GM10248 (cell line): ENCODE data around the gene ANKRD13A.
A peak's percentile ranks its signal among the peaks of the same experiment; 100 is the strongest.

Source experiments
- CTCF ChIA-PET: fragments of 300-600 bp; sonication (Branson Sonifier 250); formaldehyde crosslinking; extraction: SDS; loops from one replicate; lab custom pipeline; 2021; ENCODE audit warnings: antibody characterized with exemption; lab: Yijun Ruan, JAX
- POLR2A ChIA-PET: fragments of 350-650 bp; sonication (Branson Sonifier 250); formaldehyde crosslinking; extraction: SDS; loops from one replicate; lab custom pipeline; 2020; ENCODE audit warnings: antibody characterized with exemption; lab: Yijun Ruan, JAX
- DNase-seq: peaks from one replicate; pipeline ENCODE4 v3.0.0; 2012; ENCODE audit errors: extremely low spot score
- TF ChIP-seq, protein P1 (sequence below): IDR thresholded peaks from 2 replicates; pipeline ENCODE4 v1.5.1; 2012; ENCODE audit warnings: mild to moderate bottlenecking, low read depth; ENCODE audit errors: extremely low read depth, missing control alignments, control extremely low read depth

ANKRD13A gene

DNA sequence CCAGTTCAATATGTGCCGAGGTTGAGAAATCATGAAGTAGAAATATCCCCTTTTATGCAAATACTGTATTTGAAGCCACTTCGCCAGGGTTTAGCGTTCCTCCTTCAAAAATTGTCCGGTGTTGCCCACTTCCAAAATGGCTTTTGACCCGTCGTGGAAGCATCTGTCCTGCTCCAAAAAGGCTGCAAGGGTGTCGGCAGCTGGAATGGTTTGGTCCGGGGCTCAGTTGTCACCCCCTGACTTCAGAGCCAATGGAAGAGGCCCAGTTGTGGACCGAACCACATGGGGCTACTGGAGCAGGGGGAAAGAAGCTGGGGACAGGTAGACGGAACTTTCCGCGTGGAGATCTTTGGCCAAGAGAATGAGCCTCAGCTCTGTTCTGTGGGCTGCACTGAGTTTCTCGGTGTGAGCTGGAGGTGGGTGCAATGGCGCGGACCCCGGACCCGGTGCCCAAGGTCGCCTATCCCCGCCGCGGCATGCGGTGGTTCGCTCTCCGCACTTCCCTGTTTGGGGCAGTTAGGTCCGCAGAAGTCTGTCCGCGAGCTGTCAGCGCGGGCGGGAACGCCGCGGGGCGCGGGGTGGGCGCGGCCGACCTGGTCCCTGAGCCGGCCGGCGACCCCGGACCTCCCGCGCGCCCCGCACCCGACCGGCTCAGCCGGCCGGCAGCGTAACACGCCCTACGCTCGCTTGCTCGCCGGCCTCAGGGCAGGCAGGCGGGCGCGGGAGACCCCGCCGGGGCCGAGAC, at the start of gene ANKRD13A:
Gene ANKRD13A, plus strand, starts transcription at position 527 of the 745 bp plus-strand sequence. CDS start 259 bp downstream, outside the sequence.
- DNase-seq = peak; percentile 87
- POLR2A ChIA-PET = no interaction called here
- CTCF ChIA-PET = interaction anchor here (1.3 to 1.6 kb wide), 2 partner anchors 12 to 603 kb away, joined by 3 to 6 read pairs; no protein-coding TSS in a partner anchor
- TF ChIP-seq, protein P1, sequence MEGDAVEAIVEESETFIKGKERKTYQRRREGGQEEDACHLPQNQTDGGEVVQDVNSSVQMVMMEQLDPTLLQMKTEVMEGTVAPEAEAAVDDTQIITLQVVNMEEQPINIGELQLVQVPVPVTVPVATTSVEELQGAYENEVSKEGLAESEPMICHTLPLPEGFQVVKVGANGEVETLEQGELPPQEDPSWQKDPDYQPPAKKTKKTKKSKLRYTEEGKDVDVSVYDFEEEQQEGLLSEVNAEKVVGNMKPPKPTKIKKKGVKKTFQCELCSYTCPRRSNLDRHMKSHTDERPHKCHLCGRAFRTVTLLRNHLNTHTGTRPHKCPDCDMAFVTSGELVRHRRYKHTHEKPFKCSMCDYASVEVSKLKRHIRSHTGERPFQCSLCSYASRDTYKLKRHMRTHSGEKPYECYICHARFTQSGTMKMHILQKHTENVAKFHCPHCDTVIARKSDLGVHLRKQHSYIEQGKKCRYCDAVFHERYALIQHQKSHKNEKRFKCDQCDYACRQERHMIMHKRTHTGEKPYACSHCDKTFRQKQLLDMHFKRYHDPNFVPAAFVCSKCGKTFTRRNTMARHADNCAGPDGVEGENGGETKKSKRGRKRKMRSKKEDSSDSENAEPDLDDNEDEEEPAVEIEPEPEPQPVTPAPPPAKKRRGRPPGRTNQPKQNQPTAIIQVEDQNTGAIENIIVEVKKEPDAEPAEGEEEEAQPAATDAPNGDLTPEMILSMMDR = no peak

DNA sequence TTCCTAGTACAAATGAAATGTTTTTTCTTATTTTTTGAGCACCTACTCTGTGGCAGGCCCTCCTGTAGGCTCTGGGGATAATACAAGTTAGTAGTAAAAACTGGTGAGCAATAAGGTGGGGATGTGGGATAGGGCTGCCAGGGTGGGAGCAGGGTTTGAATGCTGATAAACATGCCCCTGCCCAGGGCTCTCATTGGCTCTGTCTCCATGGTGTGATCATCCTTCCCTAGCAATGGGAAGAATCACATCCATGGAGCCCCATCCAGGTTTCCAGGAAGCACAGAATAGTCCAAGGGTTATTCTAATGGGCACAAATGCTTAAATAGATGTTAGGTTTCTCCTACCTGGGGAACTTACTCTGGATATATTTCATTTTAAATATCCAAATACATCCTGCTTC, 48.6 kb upstream of the ANKRD13A start:
- DNase-seq = no peak
- POLR2A ChIA-PET = no interaction called here
- TF ChIP-seq, protein P1 = no peak
- CTCF ChIA-PET = interaction anchor here (0.9 kb wide), 1 partner anchor 11 kb away, joined by 3 read pairs; no protein-coding TSS in a partner anchor

DNA sequence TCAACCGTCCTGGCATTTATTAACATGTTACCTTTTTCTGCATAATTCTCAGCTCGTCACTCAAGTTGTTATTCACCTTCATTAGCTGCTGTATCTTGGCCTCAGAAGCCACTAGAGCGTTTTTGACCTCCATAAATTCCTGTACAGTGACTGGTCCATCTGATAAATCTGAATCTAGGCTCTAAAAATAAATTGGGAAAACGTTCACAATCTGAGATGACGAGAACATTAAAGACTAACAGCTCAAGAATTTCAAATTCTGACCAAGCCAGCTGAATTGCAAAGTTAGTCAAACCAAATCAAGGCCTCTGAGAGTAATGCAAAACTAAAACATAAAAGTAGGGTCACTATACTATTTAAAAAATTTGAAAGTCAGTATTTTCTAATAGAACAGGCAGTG, 48.1 kb upstream of the ANKRD13A start:
- no peak for DNase-seq
- CTCF ChIA-PET = no interaction called here

DNA sequence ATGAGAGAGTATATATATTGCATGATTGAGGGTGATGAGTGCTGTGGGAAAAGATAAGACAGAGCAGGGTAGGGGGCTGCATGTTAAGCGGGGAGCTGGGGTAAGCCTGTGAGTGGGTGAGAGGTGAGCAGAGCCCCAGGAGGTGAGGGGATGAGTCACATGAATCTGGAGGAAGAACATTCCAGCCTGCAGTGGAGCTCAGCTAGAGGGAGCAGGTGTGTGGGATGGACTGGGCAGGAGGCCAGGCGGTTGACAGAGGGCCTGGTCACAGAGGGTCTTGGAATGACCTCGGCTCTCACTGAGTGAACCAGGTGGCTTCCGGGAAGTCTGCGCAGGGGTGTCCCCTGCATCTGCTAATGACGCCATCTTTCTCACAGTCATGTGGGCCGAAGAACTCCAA, 47.5 kb upstream of the ANKRD13A start:
- CTCF ChIA-PET = interaction anchor here (1.2 kb wide), 1 partner anchor 23 kb away, joined by 3 read pairs; no protein-coding TSS in a partner anchor
- POLR2A ChIA-PET = no interaction called here
- TF ChIP-seq, protein P1 = no peak
- no peak for DNase-seq

More for the DNA sequence above, 48.1 kb upstream of the ANKRD13A start:
- TF ChIP-seq, protein P1 = no peak
- POLR2A ChIA-PET = no interaction called here

DNA sequence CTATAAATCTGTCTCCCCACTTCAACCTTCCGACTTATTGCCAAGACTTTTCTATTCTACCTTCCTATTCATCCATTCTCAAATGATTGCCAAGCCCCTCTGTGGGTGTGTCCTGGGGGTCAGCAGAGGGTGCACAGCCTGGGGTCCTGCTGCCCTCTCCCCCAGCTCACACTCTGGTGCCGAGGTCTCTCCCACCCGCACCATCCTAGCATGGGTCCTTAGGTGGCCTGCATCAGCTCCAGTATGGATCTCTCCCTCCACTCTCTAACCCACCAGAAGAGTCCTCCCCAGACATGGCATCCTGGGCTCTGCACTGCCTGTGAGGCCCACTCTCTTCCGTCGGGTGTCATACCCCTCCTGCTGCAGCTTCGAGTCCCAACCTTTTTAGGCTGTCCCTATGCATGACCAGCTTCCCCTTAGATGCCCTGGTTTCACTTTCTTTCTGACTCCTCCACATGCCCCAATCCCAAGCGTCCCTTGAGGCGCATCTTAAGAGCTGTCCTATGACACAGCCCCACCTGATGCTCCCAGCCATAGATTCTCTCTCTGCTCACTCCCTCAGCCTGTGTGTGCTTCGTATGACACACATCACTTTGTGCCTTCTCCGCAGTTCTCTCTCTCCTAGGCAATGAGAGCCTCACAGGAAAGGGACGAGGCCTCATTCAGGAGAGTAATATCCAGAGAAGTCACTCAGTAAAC, 46.9 kb upstream of the ANKRD13A start:
- TF ChIP-seq, protein P1 = no peak
- ChIA-PET CTCF (interaction anchor here (1.2 kb wide), 1 partner anchor 22 kb away, joined by 3 read pairs; no protein-coding TSS in a partner anchor), POLR2A (no interaction called here)
- DNase-seq = peak; percentile 45

DNA sequence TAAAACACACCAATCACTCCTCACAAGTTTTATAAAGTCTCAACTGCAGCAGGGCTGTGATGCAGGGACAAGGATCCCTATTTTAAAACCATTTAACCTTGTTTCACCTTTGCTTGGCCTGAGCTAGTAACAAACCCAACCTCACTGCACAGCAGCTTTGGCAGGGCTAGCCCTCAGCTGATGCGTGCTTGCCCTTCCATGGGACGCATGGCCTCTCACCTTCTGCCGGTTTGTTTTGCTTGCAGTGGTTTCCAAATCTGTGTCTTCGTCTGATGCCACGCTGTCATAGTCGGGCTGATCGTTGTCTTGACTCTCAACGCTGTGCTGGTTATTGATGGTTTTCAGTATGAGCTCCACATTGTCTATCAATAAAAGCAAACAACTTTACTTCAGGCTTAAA, 46.4 kb upstream of the ANKRD13A start:
- TF ChIP-seq, protein P1 = no peak
- ChIA-PET POLR2A (no interaction called here), CTCF (interaction anchor here (1.2 kb wide), 1 partner anchor 22 kb away, joined by 3 read pairs; no protein-coding TSS in a partner anchor)
- no peak for DNase-seq
